Uterus (tissue), 2 donors: Measurements from ENCODE around the gene UPK1B.

Source experiments
- CTCF ChIP-seq, 4 experiments: fragments of 200-600 bp in 2 of 4; fragments of 450-650 bp in 2 of 4; sonication (generic) in 2 of 4; IDR thresholded peaks; one replicate each; pipeline ENCODE4 v1.5.1; 2016 to 2019; ENCODE audit warnings: antibody characterized with exemption in 4 of 4, mild to moderate bottlenecking in 2 of 4, moderate library complexity in 1 of 4
- POLR2A ChIP-seq, 2 donors: fragments of 450-650 bp; IDR thresholded peaks; one replicate each; pipeline ENCODE4 v1.6.1; 2016; ENCODE audit warnings: antibody characterized with exemption in 2 of 2, mild to moderate bottlenecking in 1 of 2, moderate library complexity in 1 of 2

- TF ChIP-seq CTCF (IDR thresholded peaks at IDR 0.05) (no peak), POLR2A (IDR thresholded peaks at IDR 0.05) (no peak)
These were observed 24.8 kb upstream of the UPK1B start for GRCh38 chr3:119148493-119149180.
